NCI-H1930 (cell line): ENCODE measurements around the gene MTA1.

Experiments used
- DNase-seq, 2 experiments: peaks; one replicate each; lab custom pipeline; 2025; lab: John Stamatoyannopoulos, UW

The MTA1 gene

DNA sequence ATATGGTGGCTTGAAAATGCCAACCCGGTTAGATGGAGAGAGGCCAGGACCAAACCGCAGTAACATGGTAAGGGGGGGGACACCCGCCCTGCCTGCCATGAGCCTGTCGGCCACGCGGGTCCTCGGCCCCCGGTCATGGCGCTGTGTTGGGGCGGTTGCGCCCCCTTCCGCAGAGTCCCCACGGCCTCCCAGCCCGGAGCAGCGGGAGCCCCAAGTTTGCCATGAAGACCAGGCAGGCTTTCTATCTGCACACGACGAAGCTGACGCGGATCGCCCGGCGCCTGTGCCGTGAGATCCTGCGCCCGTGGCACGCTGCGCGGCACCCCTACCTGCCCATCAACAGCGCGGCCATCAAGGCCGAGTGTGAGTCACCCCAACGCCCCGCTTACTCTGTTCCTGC is 44.9 kb downstream of the MTA1 start:
- no peak for DNase-seq

DNA sequence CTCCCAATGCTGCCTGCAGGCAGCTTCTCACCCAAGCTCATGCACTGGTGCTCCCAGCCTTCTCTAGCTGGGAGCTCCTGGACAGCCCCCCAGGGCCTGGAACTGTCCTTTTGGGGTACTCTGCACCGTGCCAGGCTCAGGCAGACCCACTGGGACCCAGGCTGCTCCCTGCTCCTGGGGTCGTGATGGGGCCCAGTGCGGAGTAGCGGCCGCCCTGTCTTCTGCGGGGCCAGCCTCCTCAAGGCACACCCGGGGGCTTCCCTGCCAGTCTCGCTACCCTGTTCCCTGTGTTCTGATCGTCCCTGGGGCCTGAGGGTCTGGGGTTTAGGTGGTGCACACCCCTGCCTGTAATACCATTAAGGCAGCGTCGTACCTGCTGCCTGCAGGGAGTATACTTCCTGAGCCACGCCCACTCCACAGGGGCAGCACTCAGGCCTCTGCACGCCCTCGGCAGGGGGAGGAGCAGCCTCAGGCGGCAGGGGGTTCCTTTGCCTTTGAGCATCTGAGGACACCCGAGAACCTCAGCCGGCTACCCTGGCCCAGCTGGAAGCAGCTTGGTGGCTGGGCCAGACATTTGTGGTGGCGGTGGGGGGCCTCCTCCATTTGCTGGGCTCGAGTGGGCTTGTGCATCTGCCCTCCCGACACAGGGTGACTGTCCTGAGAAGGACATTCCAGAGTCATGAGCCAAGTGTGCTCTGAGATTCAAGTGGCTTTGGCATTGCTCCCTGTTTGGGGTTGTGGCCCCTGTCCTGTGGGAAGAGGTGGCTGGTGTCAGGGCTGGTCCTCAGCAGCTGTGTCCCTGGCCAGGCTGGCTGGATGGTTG is 45.8 kb downstream of the MTA1 start:
- DNase-seq, result no peak

DNA sequence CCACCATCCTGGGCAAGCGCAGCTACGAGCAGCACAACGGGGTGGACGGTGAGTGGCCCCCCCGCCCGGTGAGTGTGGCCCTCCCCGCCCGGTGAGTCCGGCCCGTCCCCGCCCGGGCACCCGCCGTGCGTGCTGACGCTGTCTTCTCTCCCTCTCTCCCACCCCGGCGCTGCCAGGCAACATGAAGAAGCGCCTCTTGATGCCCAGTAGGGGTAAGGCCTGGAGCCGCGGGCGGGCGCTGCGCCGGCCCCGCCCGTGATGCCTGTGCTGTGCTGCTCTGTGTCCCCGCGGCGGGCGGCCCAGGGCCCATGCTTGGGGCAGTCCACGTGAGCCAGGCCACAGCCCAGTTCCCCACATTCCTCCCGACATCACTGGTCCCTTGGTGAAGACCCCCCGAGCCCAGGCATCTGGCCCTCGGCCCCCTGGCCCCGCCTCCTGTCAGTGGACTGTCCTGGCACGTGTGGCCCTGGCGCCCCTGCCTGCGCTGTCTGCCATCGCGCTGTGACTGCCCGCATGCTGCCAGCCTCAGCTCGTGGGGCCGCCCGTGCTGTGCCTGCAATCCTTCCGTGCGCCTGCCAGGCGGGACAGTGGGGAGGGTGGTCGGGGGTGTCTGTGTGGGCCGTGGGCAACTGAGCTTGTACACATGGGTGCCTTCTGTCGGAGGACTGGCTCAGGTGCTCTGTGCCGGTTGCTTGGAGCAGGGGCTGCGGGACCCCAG is 47.1 kb downstream of the MTA1 start:
- DNase-seq, result no peak

DNA sequence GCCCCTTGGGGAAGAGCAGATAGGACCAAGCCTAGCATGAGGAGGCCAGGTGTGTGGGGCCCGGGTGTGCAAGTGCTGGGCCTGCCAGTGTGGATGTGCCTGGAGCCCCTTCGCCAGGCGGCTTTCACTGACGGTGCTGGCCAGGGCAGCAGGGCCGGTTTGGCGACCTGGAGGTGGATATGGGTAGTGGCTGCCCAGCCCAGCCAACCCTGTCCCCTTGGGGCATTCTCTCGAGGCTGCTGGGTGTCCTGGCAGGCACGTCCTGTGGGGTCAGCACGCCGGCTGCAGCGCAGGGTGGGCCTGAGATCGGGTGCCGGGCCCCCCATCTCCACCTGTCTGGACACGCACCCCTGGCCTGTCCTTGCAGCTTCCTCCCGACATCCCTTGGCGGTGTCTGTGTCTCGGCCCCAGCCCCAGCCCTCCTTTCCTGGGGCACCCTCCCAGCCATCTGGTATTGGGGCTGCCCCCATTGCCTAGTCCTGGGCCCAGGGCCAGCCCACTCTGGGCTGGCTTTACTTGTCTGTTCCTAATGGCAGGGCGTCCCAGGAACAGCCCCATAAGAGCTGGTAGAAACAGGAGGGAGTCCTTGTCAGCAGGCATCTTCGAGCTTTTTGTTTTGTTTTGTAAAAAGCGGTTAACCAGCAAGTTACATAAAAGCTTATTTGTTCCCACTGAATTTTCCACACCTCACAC is 47.8 kb downstream of the MTA1 start:
- no peak for DNase-seq

DNA sequence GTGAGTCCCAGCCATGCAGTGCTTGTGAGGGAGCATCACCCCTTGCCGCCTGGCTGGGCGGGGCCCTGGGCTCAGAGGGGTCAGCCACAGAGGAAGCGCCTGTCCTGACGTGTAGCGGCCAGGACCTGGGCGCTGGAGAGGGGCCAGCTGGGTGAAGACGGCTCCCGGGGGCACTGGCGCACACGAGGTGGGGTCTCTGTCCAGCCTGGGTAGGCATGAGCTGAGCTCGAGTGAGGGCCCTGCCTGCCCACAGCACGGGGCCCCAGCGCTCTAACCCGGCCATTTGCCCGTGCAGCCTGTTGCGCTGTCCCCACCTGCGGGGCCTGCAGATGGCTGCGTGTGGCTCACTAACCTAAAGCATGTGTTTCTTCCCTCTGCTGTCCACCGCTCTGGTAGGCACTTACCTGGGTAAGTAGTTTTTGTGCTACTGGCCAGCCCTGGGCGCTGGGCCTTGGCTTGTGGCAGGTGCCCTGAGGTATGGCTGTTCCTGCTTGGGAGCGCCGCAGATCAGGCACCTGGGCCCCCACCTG is 48.4 kb downstream of the MTA1 start:
- DNase-seq, result no peak

DNA sequence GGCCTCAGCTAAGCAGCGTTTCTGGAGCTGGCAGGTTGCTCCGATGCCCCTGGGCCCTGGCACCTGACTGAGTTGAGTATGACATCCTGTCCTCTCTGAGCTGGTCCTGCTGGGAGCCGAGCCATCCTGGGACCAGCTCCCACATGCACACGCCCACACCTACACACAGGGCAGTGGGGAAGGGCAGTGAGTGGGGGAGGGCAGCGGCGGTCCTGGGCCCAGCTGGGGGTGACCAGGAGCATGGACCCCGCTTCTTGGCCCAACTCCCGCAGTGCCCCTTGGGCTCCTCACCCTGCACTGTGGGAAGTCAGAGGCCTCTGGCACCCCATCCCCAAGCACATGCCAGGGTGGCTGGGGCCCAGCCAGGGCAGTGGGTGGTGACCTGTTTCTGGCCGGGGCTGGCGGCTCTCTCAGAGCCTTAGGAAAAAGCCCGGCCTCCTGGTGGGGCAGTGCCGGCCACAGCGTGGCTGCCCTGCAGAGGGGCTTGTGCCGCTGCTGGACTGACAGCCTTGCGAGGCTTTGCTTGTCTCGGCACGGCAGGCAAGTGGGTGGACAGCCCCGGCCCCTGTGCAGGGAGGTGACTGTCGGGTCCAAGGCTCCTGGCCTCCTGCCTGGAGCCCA is 49.1 kb downstream of the MTA1 start:
- no peak for DNase-seq

DNA sequence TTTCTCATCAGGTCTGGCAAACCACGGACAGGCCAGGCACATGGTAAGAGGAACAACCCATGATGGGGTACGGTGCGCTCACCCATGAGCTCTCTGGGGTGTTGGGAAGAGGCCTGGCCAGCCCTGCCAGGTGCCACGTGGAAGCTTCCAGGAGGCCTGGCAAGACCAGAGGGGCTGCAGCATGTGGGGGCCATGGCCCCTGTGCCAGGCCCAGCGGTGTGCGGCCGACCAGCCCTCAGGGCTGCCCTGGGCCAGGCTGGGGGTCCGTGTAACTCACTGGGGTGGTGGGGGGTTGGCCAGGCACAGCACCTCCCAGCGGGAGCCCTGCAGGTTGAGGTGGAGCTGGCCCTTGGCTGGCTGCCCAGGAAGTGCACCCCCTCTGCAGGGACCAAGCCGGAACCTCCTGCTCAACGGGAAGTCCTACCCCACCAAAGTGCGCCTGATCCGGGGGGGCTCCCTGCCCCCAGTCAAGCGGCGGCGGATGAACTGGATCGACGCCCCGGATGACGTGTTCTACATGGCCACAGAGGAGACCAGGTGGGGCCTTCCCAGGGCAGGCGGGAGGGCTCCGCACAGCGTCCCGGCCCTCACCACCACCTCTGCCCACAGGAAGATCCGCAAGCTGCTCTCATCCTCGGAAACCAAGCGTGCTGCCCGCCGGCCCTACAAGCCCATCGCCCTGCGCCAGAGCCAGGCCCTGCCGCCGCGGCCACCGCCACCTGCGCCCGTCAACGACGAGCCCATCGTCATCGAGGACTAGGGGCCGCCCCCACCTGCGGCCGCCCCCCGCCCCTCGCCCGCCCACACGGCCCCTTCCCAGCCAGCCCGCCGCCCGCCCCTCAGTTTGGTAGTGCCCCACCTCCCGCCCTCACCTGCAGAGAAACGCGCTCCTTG is 50.1 kb downstream of the MTA1 start:
- no peak for DNase-seq

DNA sequence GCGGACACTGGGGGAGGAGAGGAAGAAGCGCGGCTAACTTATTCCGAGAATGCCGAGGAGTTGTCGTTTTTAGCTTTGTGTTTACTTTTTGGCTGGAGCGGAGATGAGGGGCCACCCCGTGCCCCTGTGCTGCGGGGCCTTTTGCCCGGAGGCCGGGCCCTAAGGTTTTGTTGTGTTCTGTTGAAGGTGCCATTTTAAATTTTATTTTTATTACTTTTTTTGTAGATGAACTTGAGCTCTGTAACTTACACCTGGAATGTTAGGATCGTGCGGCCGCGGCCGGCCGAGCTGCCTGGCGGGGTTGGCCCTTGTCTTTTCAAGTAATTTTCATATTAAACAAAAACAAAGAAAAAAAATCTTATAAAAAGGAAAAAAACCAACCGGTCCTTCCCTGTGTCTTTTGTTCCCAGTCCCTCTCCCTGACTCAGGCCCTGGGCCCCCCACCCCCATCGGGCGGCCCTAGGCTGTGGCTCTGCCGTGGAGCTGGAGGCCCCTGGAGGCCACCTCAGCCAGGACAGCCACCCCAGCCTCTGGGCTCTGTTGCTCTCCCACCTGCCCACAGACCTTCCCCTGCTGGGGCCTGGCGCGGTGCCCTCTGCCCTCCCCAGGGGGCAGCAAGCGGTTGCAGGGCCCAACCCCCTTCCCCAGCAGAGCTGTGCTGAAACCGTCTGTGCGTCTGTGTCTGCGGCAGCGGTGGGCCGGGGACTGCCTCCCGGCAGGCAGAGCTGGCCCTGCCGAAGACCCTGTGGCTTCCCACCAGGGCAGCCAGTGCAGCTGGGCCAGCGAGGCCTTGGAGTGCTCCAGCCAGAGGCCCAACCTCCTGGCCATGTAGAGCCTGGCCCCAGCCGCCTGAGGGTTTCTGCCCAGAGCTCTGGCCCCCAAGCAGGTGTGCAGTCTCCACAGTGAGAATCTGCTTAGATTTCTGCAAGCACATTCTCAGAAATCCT is 51.0 kb downstream of the MTA1 start:
- no peak for DNase-seq

DNA sequence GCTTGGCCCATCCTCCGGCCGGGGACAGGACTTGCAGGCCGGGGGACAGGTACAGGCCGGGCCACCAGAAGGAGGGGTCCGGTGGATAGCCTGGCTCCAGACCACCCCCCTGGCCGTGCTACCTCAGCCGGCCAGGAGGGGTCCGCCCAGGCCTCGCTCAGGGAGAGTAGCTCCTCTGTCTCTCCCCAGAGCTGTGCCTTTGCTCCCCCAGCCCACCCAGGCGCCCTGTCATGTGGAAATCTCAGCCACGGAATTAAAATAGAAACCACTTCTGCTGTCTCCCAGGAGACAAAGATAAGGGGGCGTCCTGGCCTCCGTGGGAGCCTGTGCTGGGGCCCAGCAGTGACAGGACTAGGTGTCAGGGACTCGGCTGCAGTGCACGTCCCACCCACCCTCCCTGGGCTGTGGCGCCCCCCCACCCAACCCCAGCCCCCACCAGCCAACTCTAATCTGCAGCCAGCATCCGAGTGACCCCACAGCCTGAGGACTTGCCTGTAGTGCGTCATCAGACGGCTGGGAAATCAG is 51.7 kb downstream of the MTA1 start:
- no peak for DNase-seq

DNA sequence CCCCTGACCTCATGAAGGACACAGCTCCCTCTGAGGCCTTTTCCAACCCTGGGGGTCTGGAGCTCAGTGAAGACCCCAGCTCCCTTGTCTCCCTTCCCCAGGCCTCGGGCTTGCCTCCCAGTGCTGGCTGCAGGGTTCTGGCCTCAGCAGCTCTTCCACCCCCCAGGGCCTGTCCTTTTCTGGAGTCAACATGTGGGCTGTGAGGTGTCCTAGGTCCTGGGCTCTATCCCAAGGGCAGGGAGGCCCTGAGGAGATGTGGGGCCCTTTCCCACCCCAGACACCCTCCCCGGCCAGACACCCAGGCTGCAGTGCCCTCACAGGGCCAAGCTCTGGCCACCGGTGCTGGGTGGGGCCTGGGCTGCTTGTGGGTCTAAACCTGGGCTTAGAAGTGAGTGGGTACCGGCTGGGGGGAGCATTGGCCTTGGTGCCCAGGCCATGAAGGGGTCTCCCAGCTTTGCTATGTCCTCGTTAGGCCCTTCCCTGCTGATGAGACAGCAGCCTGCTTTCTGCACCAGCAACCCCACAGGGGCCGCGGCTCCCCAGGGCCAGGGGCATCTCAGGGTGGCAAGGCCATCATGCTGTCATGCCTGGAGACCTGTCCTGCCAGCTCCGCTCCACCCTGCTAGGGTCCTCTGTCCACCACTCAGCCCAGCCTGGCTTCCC is 52.3 kb downstream of the MTA1 start:
- DNase-seq, result no peak

DNA sequence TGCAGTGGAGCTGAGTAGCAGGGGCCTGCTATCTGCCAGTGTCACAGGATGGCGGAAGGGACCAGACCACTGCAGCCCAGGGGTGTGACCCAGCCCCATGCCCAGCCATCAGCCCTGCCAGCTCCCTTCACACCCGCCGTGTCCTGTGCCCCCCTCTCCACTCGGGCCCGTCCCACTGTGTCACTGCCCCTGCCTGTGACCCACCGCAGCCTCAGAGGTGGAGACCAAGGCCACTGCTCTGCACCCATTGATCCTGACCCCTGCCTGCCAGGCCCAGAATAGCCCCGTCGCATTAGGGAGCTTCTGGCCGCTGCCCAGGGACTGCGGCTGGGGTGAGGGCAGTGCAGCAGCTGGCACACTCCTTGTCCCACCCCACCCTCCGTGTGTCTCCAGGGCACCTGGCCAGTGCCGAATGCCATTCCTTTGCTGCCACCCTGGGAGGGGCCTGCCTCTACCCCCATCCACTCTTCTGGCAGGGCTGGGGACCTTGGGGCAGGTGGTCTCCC is 52.9 kb downstream of the MTA1 start:
- no peak for DNase-seq

DNA sequence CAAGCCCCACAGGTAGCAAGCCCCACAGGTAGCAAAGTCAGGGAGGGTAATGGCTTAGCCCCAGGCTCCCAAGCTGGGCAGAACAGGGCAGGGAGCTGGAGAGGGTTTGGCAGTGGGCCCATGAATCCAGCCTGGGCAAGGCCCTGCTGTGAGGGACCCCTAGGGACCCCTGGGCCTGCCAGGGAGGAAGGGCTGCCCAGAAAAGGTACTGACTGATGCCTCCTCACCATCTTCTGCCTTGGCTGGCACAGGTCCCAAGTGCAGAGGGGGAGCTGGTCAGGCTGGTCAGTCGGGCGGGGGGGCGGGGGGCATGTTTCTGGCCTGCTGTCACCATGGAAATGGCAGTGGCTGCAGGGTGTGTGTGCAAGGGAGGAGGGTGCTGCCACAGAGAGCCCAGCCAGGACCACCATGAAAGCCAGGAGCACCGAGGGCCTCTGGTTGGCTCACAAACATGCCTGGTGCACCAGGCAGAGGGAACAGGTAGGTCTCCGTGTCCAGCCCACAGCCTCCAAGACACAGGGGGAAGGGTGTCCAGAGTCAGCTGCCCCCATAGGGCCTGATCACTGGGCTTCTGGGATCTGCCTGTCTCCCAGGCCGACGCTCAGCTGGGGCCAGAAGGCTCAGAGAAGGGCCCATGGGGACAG is 53.5 kb downstream of the MTA1 start:
- DNase-seq, result no peak

DNA sequence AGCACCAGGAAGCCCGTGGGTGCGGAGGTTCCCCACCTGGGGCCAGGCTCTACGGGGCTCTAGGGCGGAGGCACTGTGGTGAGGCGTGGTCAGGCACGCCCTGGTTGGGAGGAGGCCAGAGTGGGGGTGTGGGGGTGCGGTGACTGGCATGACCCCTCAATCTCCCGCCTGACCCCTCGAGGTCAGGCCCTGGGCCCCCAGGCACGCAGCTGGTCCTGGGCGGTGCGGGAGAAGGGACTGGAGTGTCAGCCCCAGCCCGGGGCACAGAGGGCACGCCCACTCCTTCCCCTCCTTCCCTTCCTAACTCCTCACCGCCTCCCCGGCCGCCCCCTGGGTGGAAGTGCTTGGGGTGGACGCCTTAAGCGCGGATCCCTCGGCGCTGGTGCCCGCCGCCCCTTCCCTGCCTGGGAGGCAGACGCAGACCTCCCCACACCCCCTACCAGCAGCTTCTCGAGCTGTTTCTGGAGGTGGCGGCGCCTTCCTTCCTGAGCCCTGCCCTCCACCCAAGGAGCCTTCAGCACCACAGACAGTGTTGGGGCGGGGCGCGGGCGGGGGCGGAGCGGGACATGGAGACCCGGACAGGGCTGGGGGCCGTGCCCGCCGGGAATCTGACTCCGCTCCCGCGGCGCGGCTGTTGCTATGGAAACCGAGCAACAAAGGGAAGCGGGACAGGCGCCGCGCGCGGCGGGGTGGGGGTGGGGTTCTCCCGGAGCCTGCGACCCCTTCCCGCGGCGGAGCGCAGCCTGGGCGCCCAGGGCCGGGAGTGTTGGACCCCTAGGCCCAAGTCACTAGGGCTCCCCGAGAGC is 54.3 kb downstream of the MTA1 start:
- DNase-seq, result peak; percentile 86

DNA sequence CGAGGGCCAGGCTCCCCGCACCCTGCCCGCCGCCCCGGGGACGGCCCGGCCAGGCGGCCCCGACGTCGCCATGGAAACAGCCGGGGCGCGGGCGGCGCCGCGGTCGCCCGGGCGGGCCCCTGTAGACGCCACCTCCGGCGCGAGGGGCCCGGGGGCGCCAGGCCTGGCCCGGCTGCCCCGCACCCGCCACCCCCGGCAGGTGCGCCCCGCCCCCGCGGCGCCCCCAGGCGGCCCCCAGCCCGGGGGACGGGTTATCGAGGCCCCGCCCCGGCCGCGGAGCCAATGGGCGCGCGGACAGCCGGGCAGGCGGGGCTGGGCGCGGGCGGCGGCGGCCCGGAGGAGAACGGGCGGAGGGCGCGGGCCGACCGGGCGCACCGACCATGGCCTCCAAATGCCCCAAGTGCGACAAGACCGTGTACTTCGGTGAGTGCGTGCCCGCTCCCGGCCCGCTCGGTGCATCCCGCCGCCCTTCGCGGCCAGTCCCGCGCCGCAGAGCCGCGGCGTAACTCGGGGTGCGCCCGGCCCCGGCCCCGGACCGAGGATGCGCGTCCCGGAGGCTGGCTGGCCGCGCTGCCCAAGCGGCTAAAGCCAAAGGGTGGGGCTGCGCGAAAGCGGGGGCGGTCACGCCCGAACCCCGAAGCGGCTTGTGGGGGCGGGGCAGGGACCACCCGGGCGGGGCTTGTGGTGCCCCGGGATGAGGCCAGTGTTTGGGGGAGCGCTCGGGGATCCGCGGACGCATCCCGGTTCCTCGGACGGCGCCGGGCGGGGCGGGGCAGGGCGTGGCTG is 55.0 kb downstream of the MTA1 start, which contains the start of gene CRIP2:
Gene CRIP2, plus strand, starts transcription at position 339 of the 786 bp plus-strand sequence. Its CDS starts 42 bp downstream, at position 381.
- peak; percentile 61 to 77 for DNase-seq

DNA sequence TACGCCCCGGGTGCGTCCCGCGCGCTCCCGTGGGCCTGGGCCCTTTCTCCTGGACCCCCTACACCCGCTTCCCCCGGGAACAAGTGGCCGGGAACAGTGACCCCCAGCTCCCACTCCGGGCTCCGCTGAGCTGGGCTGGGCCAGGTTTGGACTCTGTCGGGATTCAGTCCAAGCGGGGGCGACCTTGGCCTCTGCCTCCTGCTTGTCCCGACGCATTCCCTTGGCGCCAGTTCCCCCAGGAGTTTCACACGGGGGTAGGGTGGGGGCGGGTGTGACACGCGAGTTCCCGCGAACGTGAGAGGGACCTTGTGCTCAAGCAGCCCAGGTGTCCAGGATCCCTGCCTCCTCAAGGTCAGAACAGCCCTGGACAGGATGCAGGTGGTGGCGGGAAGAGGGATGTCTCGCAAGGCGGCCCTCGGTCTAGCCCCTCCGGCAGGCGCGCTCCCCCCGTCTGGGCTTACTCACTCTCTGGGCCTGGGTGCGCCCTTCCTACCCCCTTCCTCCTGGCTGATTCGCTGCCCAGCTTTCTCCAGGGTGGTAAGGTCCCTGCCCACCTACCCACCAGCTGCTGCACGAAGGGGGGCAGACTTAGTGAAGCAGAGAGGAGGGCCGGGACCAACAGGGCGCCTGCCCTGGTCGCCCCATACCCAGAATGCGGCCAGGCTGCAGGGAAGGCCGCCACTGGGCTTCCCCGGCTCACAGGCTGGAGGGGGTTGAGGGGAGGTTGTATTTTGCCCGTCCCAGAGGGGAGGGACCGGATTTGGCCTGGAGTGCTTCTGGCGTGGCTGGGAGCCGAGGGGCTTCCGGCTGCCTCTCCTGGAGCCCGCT is 55.9 kb downstream of the MTA1 start:
- DNase-seq, result no peak
